Hepatocyte (in vitro differentiated cells): ENCODE measurements around the gene FADS3.

ENCODE experiments used
- CTCF ChIP-seq: fragments of 200-600 bp; sonication (generic); IDR thresholded peaks from 2 replicates; pipeline ENCODE4 v1.5.1; 2016; ENCODE audit warnings: antibody characterized with exemption, mild to moderate bottlenecking; ENCODE audit not compliant: poor library complexity
- EZH2 ChIP-seq: fragments of 200-600 bp; sonication (generic); IDR thresholded peaks from 2 replicates; pipeline ENCODE4 v1.6.1; 2016; ENCODE audit warnings: antibody characterized with exemption, mild to moderate bottlenecking, borderline replicate concordance
- EZH2phosphoT487 ChIP-seq: fragments of 200-600 bp; sonication (generic); IDR thresholded peaks from one replicate; pipeline ENCODE4 v1.6.1; 2018; ENCODE audit warnings: antibody characterized with exemption, mild to moderate bottlenecking, low read depth, moderate library complexity; ENCODE audit not compliant: unreplicated experiment, severe bottlenecking

GRCh38 chr11:61883947-61884346 is 7.4 kb downstream of the FADS3 start:
- no peak for TF ChIP-seq CTCF
- TF ChIP-seq EZH2: no peak
- no peak for TF ChIP-seq EZH2phosphoT487
